HepG2 (cell line): ENCODE measurements around the gene RTN4.

Source experiments
- FOXA1 ChIP-seq, 2 experiments: fragments of 450-650 bp in 1 of 2; sonication (generic) in 1 of 2; formaldehyde crosslinking in 1 of 2; IDR thresholded peaks; 2 replicates each; pipeline versions ENCODE4 v1.4.0 to v1.6.1; 2016 to 2020; ENCODE audit warnings: missing genetic modification reagents in 1 of 2
- FOXP1 ChIP-seq, 2 experiments: fragments of 450-650 bp in 1 of 2; IDR thresholded peaks; 2 replicates each; pipeline ENCODE4 v1.6.1; 2017 to 2018; ENCODE audit warnings: antibody characterized with exemption in 1 of 2
- HDAC6 ChIP-seq: fragments of 200-600 bp; sonication (generic); IDR thresholded peaks from 2 replicates; pipeline ENCODE4 v1.7.0; 2017; ENCODE audit warnings: mild to moderate bottlenecking, antibody characterized with exemption, low read length, low read depth
- RELA ChIP-seq: sonication (generic); formaldehyde crosslinking; IDR thresholded peaks from 2 replicates; pipeline ENCODE4 v1.4.0; 2020; ENCODE audit warnings: missing genetic modification reagents
- SRF ChIP-seq: IDR thresholded peaks from 2 replicates; pipeline ENCODE4 v1.6.1; 2011; ENCODE audit warnings: mild to moderate bottlenecking, low read depth, low read length, moderate library complexity
- SUZ12 ChIP-seq: fragments of 150-350 bp; IDR thresholded peaks from 2 replicates; pipeline ENCODE4 v1.6.1; 2014; ENCODE audit warnings: low read depth, low read length
- TF ChIP-seq, protein P1 (sequence below): sonication (generic); formaldehyde crosslinking; IDR thresholded peaks from 2 replicates; pipeline ENCODE4 v1.8.1; 2023; ENCODE audit warnings: mild to moderate bottlenecking, inconsistent platforms, moderate library complexity, missing genetic modification reagents, borderline replicate concordance
- TF ChIP-seq, protein P2 (sequence below): sonication (generic); formaldehyde crosslinking; IDR thresholded peaks from 2 replicates; pipeline ENCODE4 v1.4.0; 2020; ENCODE audit warnings: low read depth, missing genetic modification reagents
- TF ChIP-seq, protein P3 (sequence below): sonication (generic); formaldehyde crosslinking; IDR thresholded peaks from 2 replicates; pipeline ENCODE4 v1.5.0; 2020; ENCODE audit warnings: mild to moderate bottlenecking, missing genetic modification reagents, moderate library complexity
- TF ChIP-seq, protein P4 (sequence below): sonication (generic); formaldehyde crosslinking; IDR thresholded peaks from 2 replicates; pipeline ENCODE4 v1.9.0; 2021; ENCODE audit warnings: missing genetic modification reagents, borderline replicate concordance
- TF ChIP-seq, protein P5 (sequence below): sonication (generic); formaldehyde crosslinking; conservative IDR thresholded peaks from 2 replicates; pipeline ENCODE4 v1.5.0; 2020; ENCODE audit warnings: missing genetic modification reagents

DNA sequence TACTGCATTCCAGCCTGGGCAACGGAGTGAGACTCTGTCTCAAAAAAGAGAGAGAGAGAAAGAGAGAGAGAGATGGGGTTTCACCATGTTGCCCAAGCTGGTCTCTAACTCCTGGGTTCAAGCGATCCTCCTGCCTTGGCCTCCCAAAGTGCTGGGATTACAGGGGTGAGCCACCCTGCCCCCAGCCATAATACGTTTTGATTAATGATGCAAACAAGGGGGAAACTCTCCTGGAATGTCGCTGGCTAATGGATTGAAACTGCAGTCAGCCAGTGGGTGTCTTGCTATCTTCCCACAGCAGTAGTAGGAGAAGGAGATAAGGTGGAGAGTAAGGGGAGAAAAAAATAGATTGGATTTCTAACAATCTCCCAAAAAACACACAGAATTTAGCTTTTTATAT is 9.5 kb upstream of the RTN4 start:
- TF ChIP-seq, protein P1, sequence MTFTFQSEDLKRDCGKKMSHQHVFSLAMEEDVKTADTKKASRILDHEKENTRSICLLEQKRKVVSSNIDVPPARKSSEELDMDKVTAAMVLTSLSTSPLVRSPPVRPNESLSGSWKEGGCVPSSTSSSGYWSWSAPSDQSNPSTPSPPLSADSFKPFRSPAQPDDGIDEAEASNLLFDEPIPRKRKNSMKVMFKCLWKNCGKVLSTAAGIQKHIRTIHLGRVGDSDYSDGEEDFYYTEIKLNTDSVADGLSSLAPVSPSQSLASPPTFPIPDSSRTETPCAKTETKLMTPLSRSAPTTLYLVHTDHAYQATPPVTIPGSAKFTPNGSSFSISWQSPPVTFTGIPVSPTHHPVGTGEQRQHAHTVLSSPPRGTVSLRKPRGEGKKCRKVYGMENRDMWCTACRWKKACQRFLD, result no peak
- TF ChIP-seq SRF (no peak), SUZ12 (no peak), FOXP1 (IDR thresholded peaks at IDR 0.05) (no peak), FOXP1 (CRISPR knock-in tag; IDR thresholded peaks at IDR 0.05) (no peak), HDAC6 (no peak), RELA (CRISPR knock-in tag) (no peak), FOXA1 (IDR thresholded peaks at IDR 0.05) (no peak), FOXA1 (CRISPR knock-in tag; IDR thresholded peaks at IDR 0.05) (no peak)
- TF ChIP-seq, protein P2, sequence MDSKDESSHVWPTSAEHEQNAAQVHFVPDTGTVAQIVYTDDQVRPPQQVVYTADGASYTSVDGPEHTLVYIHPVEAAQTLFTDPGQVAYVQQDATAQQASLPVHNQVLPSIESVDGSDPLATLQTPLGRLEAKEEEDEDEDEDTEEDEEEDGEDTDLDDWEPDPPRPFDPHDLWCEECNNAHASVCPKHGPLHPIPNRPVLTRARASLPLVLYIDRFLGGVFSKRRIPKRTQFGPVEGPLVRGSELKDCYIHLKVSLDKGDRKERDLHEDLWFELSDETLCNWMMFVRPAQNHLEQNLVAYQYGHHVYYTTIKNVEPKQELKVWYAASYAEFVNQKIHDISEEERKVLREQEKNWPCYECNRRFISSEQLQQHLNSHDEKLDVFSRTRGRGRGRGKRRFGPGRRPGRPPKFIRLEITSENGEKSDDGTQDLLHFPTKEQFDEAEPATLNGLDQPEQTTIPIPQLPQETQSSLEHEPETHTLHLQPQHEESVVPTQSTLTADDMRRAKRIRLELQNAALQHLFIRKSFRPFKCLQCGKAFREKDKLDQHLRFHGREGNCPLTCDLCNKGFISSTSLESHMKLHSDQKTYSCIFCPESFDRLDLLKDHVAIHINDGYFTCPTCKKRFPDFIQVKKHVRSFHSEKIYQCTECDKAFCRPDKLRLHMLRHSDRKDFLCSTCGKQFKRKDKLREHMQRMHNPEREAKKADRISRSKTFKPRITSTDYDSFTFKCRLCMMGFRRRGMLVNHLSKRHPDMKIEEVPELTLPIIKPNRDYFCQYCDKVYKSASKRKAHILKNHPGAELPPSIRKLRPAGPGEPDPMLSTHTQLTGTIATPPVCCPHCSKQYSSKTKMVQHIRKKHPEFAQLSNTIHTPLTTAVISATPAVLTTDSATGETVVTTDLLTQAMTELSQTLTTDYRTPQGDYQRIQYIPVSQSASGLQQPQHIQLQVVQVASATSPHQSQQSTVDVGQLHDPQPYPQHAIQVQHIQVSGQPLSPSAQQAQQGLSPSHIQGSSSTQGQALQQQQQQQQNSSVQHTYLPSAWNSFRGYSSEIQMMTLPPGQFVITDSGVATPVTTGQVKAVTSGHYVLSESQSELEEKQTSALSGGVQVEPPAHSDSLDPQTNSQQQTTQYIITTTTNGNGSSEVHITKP (CRISPR knock-in tag), result no peak
- TF ChIP-seq, protein P3, sequence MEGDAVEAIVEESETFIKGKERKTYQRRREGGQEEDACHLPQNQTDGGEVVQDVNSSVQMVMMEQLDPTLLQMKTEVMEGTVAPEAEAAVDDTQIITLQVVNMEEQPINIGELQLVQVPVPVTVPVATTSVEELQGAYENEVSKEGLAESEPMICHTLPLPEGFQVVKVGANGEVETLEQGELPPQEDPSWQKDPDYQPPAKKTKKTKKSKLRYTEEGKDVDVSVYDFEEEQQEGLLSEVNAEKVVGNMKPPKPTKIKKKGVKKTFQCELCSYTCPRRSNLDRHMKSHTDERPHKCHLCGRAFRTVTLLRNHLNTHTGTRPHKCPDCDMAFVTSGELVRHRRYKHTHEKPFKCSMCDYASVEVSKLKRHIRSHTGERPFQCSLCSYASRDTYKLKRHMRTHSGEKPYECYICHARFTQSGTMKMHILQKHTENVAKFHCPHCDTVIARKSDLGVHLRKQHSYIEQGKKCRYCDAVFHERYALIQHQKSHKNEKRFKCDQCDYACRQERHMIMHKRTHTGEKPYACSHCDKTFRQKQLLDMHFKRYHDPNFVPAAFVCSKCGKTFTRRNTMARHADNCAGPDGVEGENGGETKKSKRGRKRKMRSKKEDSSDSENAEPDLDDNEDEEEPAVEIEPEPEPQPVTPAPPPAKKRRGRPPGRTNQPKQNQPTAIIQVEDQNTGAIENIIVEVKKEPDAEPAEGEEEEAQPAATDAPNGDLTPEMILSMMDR, result no peak
- TF ChIP-seq, protein P4, sequence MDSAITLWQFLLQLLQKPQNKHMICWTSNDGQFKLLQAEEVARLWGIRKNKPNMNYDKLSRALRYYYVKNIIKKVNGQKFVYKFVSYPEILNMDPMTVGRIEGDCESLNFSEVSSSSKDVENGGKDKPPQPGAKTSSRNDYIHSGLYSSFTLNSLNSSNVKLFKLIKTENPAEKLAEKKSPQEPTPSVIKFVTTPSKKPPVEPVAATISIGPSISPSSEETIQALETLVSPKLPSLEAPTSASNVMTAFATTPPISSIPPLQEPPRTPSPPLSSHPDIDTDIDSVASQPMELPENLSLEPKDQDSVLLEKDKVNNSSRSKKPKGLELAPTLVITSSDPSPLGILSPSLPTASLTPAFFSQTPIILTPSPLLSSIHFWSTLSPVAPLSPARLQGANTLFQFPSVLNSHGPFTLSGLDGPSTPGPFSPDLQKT (CRISPR knock-in tag), result no peak
- TF ChIP-seq, protein P5, sequence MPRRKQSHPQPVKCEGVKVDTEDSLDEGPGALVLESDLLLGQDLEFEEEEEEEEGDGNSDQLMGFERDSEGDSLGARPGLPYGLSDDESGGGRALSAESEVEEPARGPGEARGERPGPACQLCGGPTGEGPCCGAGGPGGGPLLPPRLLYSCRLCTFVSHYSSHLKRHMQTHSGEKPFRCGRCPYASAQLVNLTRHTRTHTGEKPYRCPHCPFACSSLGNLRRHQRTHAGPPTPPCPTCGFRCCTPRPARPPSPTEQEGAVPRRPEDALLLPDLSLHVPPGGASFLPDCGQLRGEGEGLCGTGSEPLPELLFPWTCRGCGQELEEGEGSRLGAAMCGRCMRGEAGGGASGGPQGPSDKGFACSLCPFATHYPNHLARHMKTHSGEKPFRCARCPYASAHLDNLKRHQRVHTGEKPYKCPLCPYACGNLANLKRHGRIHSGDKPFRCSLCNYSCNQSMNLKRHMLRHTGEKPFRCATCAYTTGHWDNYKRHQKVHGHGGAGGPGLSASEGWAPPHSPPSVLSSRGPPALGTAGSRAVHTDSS, result no peak
